Measurements from ENCODE around the gene ABHD2. TPM values are rescaled to one million over a fixed set of nuclear protein-coding genes. Genes with fewer than 3 reads are reported as not detected.
A peak's percentile ranks its signal among the peaks of the same experiment; 100 is the strongest.
"Not testable (repeated sequence)": the region's sequence is repeated elsewhere in the genome, so short reads cannot be mapped to it uniquely, and the experiment has no call there.

ABHD2 gene
- polyA plus RNA-seq, 3 donors: 30.8 to 67.1 (median 37.3) TPM

DNA sequence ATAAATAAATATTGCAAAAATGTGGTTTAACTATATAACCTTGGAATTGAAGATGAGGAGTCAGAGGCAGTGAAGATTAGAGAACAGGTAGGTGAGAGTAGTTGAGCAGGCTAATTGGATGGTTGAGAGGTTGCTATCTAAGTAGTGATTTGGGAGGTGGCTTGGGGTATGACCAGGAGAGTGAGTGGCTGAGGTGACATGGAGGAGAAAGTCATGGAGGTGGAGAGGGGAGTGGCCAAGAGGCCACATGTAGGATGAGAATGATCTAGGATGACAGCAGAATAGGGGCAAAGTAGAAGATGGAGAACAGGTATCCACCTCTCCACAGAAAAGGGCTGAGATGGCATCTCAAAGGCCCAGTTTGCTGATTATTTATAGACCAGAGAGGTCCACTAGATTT is 143.6 kb downstream of the ABHD2 start:
- Histone ChIP-seq H3K9ac (ENCODE audit: insufficient read depth, low read length, poor library complexity, severe bottlenecking) (no peak overlapping the region), H3K4me1 (ENCODE audit: control insufficient read depth in 1 of 2, insufficient read depth in 2 of 2, low read length in 2 of 2) (no peaks in the 10 kb centered on the region), H3K27me3 (ENCODE audit: control insufficient read depth in 2 of 2, insufficient read depth in 2 of 2, low read length in 2 of 2) (no peaks in the 10 kb centered on the region), H3K4me3 (replicated peaks in 1 of 3; ENCODE audit: low read depth in 2 of 3, low read length in 3 of 3) (no peak overlapping the region), H3K36me3 (replicated peaks in 1 of 2; ENCODE audit: control insufficient read depth in 1 of 2, insufficient read depth in 2 of 2, low read length in 2 of 2) (no peaks in the 10 kb centered on the region), H3K4me2 (replicated peaks; ENCODE audit: extremely low read depth, low read length, poor library complexity, severe bottlenecking) (no peak overlapping the region), H3K27ac (ENCODE audit: low read depth in 1 of 2, low read length in 2 of 2) (no peak overlapping the region), H2AFZ (ENCODE audit: insufficient read depth, low read depth, low read length, poor library complexity, severe bottlenecking) (no peak overlapping the region), H4K20me1 (ENCODE audit: insufficient read depth, low read length) (no peaks in the 10 kb centered on the region), H3K9me3 (replicated peaks in 1 of 2; ENCODE audit: control insufficient read depth in 1 of 2, insufficient read depth in 1 of 2, low read length in 2 of 2) (no peaks in the 10 kb centered on the region), H3K79me2 (ENCODE audit: insufficient read depth, low read length) (no peaks in the 10 kb centered on the region)
- no peaks in the 10 kb centered on the region for H3K4me1 Mint-ChIP-seq
- no peaks in the 10 kb centered on the region for H3K36me3 Mint-ChIP-seq
- H3K27me3 Mint-ChIP-seq (ENCODE audit: low read depth in 3 of 3): peaks cover 3 to 13% (median 6%) of the 10 kb centered on the region in 3 donors
- peaks cover 0 to 4% (median 0%) of the 10 kb centered on the region in 7 donors for H3K9me3 Mint-ChIP-seq
- H3K27ac Mint-ChIP-seq: no peak overlapping the region
- no peak overlapping the region for H3K4me3 Mint-ChIP-seq
- no peak for DNase-seq
- no peak for TF ChIP-seq CTCF (IDR thresholded peaks at IDR 0.05)
- intact Hi-C loops (cut with micrococcal nuclease): no loop called here

DNA sequence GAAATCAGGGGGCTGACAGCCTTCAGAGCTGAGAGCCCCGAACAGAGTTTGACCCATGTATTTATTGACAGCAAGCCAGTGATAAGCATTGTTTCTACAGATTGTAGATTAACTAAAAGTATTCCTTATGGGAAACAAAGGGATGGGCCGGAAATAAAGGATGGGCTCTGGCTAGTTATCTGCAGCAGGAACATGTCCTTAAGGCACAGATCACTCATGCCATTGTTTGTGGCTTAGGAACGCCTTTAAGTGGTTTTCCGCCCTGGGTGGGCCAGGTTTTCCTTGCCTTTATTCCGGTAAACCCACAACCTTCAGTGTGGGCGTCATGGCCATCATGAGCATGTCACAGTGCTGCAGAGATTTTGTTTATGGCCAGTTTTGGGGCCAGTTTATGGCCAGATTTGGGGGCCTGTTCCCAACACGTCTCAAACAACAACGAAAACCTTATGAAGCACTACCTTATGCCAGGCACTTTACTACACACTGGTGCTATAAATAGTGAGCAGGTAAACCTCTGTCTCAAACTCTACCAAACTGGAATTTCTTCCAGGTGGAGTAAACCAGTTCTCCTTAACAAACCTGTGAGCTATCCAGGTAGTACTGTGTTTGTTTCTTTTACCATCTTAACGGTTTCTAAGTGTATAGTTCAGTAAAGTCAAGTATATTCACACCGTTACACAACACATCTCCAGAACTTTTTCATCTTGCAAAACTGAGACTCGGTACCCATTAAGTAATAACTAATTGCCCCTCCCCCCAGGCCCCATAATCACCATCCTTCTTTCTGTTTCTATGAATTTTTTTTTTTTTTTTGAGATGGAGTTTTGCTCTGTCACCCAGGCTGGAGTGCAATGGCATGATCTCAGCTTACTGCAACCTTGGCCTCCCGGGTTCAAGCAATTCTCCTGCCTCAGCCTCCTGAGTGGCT is 151.9 kb downstream of the ABHD2 start:
- H3K27ac Mint-ChIP-seq: peak overlapping the region in 3 of 7 donors; percentile 6 to 80 (median 22)
- WGBS (ENCODE audit: insufficient coverage): 96% methylated on average over 5 of the region's 12 CpGs
- H3K27me3 ChIP-seq (ENCODE audit: control insufficient read depth in 2 of 2, insufficient read depth in 2 of 2, low read length in 2 of 2); H3K36me3 ChIP-seq (replicated peaks in 1 of 2; ENCODE audit: control insufficient read depth in 1 of 2, insufficient read depth in 2 of 2, low read length in 2 of 2); H4K20me1 ChIP-seq (ENCODE audit: insufficient read depth, low read length); H3K27ac ChIP-seq (ENCODE audit: low read depth in 1 of 2, low read length in 2 of 2); H3K9me3 ChIP-seq (replicated peaks in 1 of 2; ENCODE audit: control insufficient read depth in 1 of 2, insufficient read depth in 1 of 2, low read length in 2 of 2); H3K9ac ChIP-seq (ENCODE audit: insufficient read depth, low read length, poor library complexity, severe bottlenecking); H3K4me3 ChIP-seq (replicated peaks in 1 of 3; ENCODE audit: low read depth in 2 of 3, low read length in 3 of 3); H3K4me3 Mint-ChIP-seq; H3K36me3 Mint-ChIP-seq; H2AFZ ChIP-seq (ENCODE audit: insufficient read depth, low read depth, low read length, poor library complexity, severe bottlenecking); H3K27me3 Mint-ChIP-seq (ENCODE audit: low read depth in 3 of 3); H3K4me2 ChIP-seq (replicated peaks; ENCODE audit: extremely low read depth, low read length, poor library complexity, severe bottlenecking): not testable (repeated sequence)
- peaks cover 0 to 12% (median 3%) of the 10 kb centered on the region in 7 donors for H3K9me3 Mint-ChIP-seq
- peaks cover 34% of the 10 kb centered on the region for H3K4me1 Mint-ChIP-seq
- H3K4me1 ChIP-seq (ENCODE audit: control insufficient read depth in 1 of 2, insufficient read depth in 2 of 2, low read length in 2 of 2): peaks cover 12 to 18% of the 10 kb centered on the region in 2 donors
- peaks cover 11% of the 10 kb centered on the region for H3K79me2 ChIP-seq (ENCODE audit: insufficient read depth, low read length)
- peak in 1 of 3 donors; percentile 20 for DNase-seq
- intact Hi-C loops (cut with micrococcal nuclease): loop anchor here in 1 of 2 donors (5.0 kb wide), 1 partner anchor 33 kb away; no protein-coding TSS in a partner anchor
